Epithelial cell of esophagus (primary cell): Measurements from ENCODE around the gene SMPD3.

ENCODE experiments used
- DNase-seq: peaks from one replicate; pipeline ENCODE4 v3.0.0; 2010; ENCODE audit warnings: low read depth
- H3K4me3 ChIP-seq: 2 replicates; pipeline ENCODE4 v1.5.1; 2011; ENCODE audit warnings: mild to moderate bottlenecking, low read length, control low read depth
- TF ChIP-seq, protein P1 (sequence below): IDR thresholded peaks from 2 replicates; pipeline ENCODE4 v1.5.1; 2011; ENCODE audit warnings: low read depth, mild to moderate bottlenecking, low read length, control low read depth, inconsistent platforms; ENCODE audit not compliant: insufficient read depth; ENCODE audit errors: missing control alignments

Gene SMPD3

DNA sequence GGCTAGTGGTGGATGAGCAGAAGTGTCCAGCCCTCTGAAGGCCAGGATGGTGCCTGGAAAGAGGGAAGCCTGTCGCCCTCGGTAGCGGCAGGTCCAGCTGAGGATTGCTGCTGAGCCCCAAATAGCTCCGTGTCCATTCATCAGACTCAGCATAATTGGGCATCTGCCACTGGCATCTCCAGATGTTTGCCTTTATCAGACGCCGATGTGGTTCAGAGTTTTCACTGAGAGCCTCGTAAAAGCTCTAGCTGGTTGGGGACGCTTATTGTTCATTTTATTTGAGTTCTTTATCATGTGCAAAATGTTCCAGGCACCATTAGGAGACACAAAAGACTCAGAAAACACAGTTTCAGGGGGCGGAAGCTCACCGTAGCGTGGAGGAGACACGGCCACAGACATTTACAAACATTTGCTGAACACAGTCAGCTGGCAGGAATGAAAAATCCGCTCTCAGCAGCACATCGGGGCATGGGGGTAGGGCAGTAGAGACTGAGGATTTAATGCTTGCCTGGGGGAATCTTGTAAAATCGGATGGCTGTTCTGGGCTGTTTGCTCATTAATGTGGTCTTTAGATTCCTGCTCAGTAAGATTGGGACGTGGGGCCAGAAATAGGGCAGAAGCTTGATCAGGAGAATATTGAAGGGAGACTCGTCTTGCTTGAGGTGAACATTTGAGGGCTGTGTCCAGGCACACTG, 41.7 kb downstream of the SMPD3 start:
- TF ChIP-seq, protein P1, sequence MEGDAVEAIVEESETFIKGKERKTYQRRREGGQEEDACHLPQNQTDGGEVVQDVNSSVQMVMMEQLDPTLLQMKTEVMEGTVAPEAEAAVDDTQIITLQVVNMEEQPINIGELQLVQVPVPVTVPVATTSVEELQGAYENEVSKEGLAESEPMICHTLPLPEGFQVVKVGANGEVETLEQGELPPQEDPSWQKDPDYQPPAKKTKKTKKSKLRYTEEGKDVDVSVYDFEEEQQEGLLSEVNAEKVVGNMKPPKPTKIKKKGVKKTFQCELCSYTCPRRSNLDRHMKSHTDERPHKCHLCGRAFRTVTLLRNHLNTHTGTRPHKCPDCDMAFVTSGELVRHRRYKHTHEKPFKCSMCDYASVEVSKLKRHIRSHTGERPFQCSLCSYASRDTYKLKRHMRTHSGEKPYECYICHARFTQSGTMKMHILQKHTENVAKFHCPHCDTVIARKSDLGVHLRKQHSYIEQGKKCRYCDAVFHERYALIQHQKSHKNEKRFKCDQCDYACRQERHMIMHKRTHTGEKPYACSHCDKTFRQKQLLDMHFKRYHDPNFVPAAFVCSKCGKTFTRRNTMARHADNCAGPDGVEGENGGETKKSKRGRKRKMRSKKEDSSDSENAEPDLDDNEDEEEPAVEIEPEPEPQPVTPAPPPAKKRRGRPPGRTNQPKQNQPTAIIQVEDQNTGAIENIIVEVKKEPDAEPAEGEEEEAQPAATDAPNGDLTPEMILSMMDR, result no peak
- no peak overlapping the region for H3K4me3 ChIP-seq
- peak; percentile 12 for DNase-seq

DNA sequence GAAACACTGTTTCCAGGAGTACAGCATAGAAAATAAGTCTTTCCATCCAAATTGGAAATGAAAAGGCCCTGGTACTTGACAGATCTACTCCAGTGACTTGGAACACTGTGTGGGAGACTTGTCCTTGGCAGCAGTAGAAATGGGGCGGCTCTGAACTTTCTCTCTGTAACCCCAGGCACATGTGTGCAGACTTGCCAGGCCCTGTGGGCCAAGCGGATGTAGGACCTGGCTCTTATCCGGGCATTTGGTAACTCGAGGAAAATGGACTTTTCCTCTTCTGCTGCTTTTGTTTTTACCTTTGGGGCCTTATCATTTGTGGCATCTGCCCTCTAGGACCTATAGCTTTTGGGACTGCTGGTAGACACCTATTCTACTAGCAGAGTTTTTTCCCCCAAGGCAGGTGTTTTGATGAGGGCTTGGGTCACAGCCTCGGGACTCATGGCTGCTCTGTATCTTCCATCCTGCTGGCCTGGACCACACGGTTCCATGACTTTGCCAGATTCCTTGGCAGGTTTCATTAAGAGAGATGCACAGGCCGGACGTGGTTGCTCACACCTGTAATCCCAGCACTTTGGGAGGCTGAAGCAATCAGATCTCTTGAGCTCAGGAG, 43.5 kb downstream of the SMPD3 start:
- TF ChIP-seq, protein P1, result no peak
- DNase-seq, result no peak
- no peak overlapping the region for H3K4me3 ChIP-seq

DNA sequence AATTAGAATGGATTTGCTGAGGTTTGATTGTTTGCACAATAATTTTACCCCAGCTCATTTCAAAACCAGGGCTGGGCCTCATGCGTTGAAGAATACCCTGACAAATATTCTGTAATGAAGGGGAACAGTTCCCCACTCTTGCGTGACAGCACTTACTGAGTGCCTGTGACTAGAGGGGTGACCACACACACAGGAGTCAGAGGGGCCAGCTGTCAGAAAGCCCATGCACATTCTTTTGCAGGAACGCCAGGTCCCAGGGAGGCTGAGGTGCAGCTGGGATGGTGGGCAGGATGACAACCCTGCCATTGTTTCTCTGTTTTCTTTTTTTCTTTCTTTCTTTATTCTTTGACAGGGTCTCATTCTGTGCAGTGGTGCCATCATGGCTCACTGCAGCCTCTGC, 44.6 kb downstream of the SMPD3 start:
- H3K4me3 ChIP-seq, result no peak overlapping the region
- TF ChIP-seq, protein P1, result no peak
- DNase-seq, result no peak

DNA sequence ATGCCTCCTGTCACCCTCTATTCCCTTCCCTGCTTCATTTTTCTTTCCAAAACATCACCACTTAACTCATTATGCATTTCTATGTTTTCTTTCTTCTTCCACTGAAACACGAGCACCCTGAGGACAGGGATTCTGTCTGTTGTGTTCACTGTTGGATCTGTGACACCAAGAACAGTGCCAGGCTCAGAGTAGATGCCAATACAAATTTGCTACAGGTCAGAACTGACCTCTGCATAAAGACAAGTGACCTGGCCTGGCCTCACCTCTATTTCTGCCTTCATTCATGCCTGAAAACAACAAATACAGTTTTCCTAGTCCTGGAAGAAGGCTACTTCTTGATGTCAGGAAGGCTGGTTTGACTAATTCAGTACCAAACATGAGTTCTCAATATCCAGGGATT, 45.1 kb downstream of the SMPD3 start:
- no peak for DNase-seq
- no peak overlapping the region for H3K4me3 ChIP-seq
- TF ChIP-seq, protein P1, result no peak

DNA sequence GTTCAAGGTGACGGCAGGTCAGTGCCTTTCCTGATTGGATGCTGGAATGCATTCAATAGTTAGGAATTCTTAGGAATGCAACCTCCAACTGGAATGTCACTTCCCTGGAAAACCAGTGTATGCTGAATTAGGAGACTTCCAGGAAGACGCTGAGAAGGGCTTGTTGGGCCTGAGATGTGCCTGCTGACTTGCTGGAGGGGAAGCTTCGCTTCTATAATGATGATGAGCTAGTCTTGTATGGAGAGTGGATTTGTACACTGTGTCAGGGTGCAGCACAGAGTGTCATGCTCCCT, 45.6 kb downstream of the SMPD3 start:
- H3K4me3 ChIP-seq, result no peak overlapping the region
- TF ChIP-seq, protein P1, result no peak
- DNase-seq, result no peak

DNA sequence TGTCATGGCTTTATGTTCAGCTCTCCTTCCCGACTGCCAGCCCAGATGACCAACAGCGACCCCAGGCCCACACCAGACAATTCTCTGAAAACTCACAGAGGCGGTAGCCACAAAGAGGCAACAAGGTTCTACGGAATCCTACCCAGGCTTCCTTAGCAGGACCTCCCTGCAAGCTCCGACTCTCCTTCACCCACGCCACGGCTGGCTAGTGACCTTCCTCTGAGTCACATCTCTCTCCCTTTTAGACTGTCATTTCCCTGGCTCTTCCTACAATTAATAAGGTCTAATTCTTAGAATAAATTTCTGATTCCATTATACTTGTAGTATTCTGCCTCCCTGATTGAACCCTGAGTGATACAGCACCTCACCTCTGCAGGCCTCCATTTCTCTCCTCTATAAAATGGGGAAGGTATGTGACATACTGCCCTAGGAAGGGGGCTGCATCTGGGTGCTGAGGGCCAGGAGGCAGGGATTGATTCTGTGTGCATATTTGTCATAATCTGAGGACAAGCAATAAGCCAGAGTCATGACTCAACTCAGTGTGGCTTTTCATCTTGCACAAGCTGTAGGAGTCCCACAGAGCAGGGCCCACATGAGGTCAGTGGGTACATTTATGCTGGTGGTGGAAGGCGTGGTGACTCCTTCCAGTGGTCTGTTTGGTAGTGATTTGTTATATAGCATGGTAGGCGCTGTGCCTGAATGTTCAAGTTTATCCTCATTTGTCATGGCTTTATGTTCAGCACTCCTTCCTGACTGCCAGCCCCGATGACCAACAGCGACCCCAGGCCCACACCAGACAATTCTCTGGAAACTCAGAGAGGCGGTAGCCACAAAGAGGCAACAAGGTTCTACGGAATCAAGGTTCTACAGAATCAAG, 46.2 kb downstream of the SMPD3 start:
- TF ChIP-seq, protein P1, result no peak
- H3K4me3 ChIP-seq, result no peak overlapping the region
- DNase-seq, result peak; percentile 42
